Parathyroid adenoma (tissue), 2 donors: Measurements from ENCODE around the gene CNKSR3.

ENCODE experiments used
- H2AFZ ChIP-seq: fragments of 300-600 bp; sonication (generic); one replicate; pipeline ENCODE4 v1.7.0; 2017; ENCODE audit warnings: antibody characterized with exemption, mild to moderate bottlenecking
- H3K27ac ChIP-seq: fragments of 300-600 bp; sonication (generic); one replicate; pipeline ENCODE4 v1.7.0; 2017
- H3K27me3 ChIP-seq: fragments of 300-600 bp; sonication (generic); one replicate; pipeline ENCODE4 v1.7.0; 2017; ENCODE audit warnings: low read length; ENCODE audit not compliant: control insufficient read depth, insufficient read depth
- H3K36me3 ChIP-seq: fragments of 300-600 bp; sonication (generic); one replicate; pipeline ENCODE4 v1.7.0; 2017; ENCODE audit warnings: low read length; ENCODE audit not compliant: control insufficient read depth, insufficient read depth
- H3K4me1 ChIP-seq: fragments of 300-600 bp; sonication (generic); one replicate; pipeline ENCODE4 v1.7.0; 2017; ENCODE audit warnings: control low read depth
- H3K4me2 ChIP-seq: fragments of 300-600 bp; sonication (generic); one replicate; pipeline ENCODE4 v1.7.0; 2017; ENCODE audit warnings: low read length
- H3K4me3 ChIP-seq: fragments of 300-600 bp; sonication (generic); one replicate; pipeline ENCODE4 v1.7.0; 2017; ENCODE audit warnings: low read depth, low read length
- H3K79me2 ChIP-seq: fragments of 300-600 bp; sonication (generic); one replicate; pipeline ENCODE4 v1.7.0; 2017; ENCODE audit warnings: control low read depth
- H3K9ac ChIP-seq: fragments of 300-600 bp; sonication (generic); one replicate; pipeline ENCODE4 v1.7.0; 2017; ENCODE audit warnings: mild to moderate bottlenecking
- H3K9me3 ChIP-seq: fragments of 300-600 bp; sonication (generic); one replicate; pipeline ENCODE4 v1.7.0; 2017; ENCODE audit warnings: low read length; ENCODE audit not compliant: control insufficient read depth
- CTCF ChIP-seq: fragments of 300-600 bp; sonication (generic); IDR thresholded peaks from one replicate; pipeline ENCODE4 v1.7.0; 2017; ENCODE audit warnings: antibody characterized with exemption, mild to moderate bottlenecking
- donor health status: primary hyperparathyroidism.

The CNKSR3 gene

GRCh38 chr6:154425034-154425433 lies 85.5 kb downstream of the CNKSR3 start:
- Histone ChIP-seq H3K79me2 (no peaks in the 10 kb centered on the region), H3K27me3 (no peaks in the 10 kb centered on the region), H3K4me1 (no peaks in the 10 kb centered on the region), H3K27ac (no peak overlapping the region), H3K4me2 (no peak overlapping the region), H3K9me3 (no peaks in the 10 kb centered on the region), H2AFZ (no peak overlapping the region), H3K4me3 (no peak overlapping the region), H3K9ac (no peak overlapping the region), H3K36me3 (no peaks in the 10 kb centered on the region)
- TF ChIP-seq CTCF, result no peak

- Histone ChIP-seq H2AFZ (no peak overlapping the region), H3K4me2 (no peak overlapping the region), H3K79me2 (no peaks in the 10 kb centered on the region), H3K9me3 (no peaks in the 10 kb centered on the region), H3K9ac (no peak overlapping the region), H3K4me1 (peaks cover 8% of the 10 kb centered on the region), H3K27ac (no peak overlapping the region), H3K27me3 (no peaks in the 10 kb centered on the region), H3K4me3 (no peak overlapping the region), H3K36me3 (no peaks in the 10 kb centered on the region)
- no peak for TF ChIP-seq CTCF
Measured at GRCh38 chr6:154414021-154414813, 96.3 kb downstream of the CNKSR3 start.

- no peaks in the 10 kb centered on the region for H3K9me3 ChIP-seq
- H3K4me2 ChIP-seq, result no peak overlapping the region
- H2AFZ ChIP-seq, result no peak overlapping the region
- H3K27me3 ChIP-seq, result no peaks in the 10 kb centered on the region
- no peak overlapping the region for H3K27ac ChIP-seq
- peaks cover 8% of the 10 kb centered on the region for H3K4me1 ChIP-seq
- H3K79me2 ChIP-seq, result no peaks in the 10 kb centered on the region
- H3K36me3 ChIP-seq, result no peaks in the 10 kb centered on the region
- no peak overlapping the region for H3K4me3 ChIP-seq
- no peak for TF ChIP-seq CTCF
- no peak overlapping the region for H3K9ac ChIP-seq
Measured at GRCh38 chr6:154412106-154412820, 98.2 kb downstream of the CNKSR3 start.

- Histone ChIP-seq H3K27me3 (no peaks in the 10 kb centered on the region), H3K9me3 (no peaks in the 10 kb centered on the region), H2AFZ (no peak overlapping the region), H3K9ac (no peak overlapping the region), H3K36me3 (no peaks in the 10 kb centered on the region), H3K4me2 (no peak overlapping the region), H3K27ac (peak overlapping the region; percentile 49), H3K79me2 (no peaks in the 10 kb centered on the region), H3K4me3 (no peak overlapping the region), H3K4me1 (peaks cover 8% of the 10 kb centered on the region)
- no peak for TF ChIP-seq CTCF
Measured at GRCh38 chr6:154411076-154411475, 99.4 kb downstream of the CNKSR3 start.
